NCI-H187 (cell line): ENCODE data around the gene SAA4.
"Not testable (repeated sequence)": the region's sequence is repeated elsewhere in the genome, so short reads cannot be mapped to it uniquely, and the experiment has no call there.

ENCODE experiments used
- DNase-seq, 2 experiments: peaks; one replicate each; lab custom pipeline; 2025; lab: John Stamatoyannopoulos, UW

Gene SAA4

GRCh38 chr11:18247191-18247581 is 10.6 kb upstream of the SAA4 start:
- DNase-seq, result not testable (repeated sequence)

GRCh38 chr11:18246379-18247190 is 10.0 kb upstream of the SAA4 start:
- not testable (repeated sequence) for DNase-seq

GRCh38 chr11:18245396-18245795 is 8.8 kb upstream of the SAA4 start:
- DNase-seq, result no peak

- DNase-seq, result peak in 1 of 2 experiments; percentile 71
Measured at GRCh38 chr11:18243783-18244362, 7.3 kb upstream of the SAA4 start.

- DNase-seq, result no peak
Measured at GRCh38 chr11:18239655-18240054, 3.1 kb upstream of the SAA4 start.

GRCh38 chr11:18235394-18236334 is 938 bp downstream of the SAA4 start:
- peak; percentile 42 to 46 for DNase-seq

- no peak for DNase-seq
Measured at GRCh38 chr11:18233912-18234311, 2.7 kb downstream of the SAA4 start.

GRCh38 chr11:18230859-18231258 is 5.7 kb downstream of the SAA4 start:
- DNase-seq, result no peak

- DNase-seq, result no peak
Measured at GRCh38 chr11:18229501-18229900, 7.1 kb downstream of the SAA4 start.

- DNase-seq, result no peak
Measured at GRCh38 chr11:18225913-18226312, 10.7 kb downstream of the SAA4 start.

GRCh38 chr11:18223591-18224387 is 12.8 kb downstream of the SAA4 start:
- DNase-seq, result no peak

GRCh38 chr11:18222814-18223421 is 13.7 kb downstream of the SAA4 start:
- no peak for DNase-seq

- DNase-seq, result no peak
Measured at GRCh38 chr11:18221274-18221876, 15.2 kb downstream of the SAA4 start.

- DNase-seq, result no peak
Measured at GRCh38 chr11:18209058-18209457, 27.5 kb downstream of the SAA4 start.

GRCh38 chr11:18204771-18205170 is 31.8 kb downstream of the SAA4 start:
- DNase-seq, result no peak

- no peak for DNase-seq
Measured at GRCh38 chr11:18204220-18204619, 32.4 kb downstream of the SAA4 start.

GRCh38 chr11:18203723-18204122 is 32.9 kb downstream of the SAA4 start:
- DNase-seq, result no peak

- not testable (repeated sequence) for DNase-seq
Measured at GRCh38 chr11:18197738-18198137, 38.9 kb downstream of the SAA4 start.

GRCh38 chr11:18196532-18196931 is 40.1 kb downstream of the SAA4 start:
- DNase-seq, result no peak

GRCh38 chr11:18193010-18193409 is 43.6 kb downstream of the SAA4 start:
- DNase-seq, result no peak

GRCh38 chr11:18191376-18191775 is 45.2 kb downstream of the SAA4 start:
- DNase-seq, result no peak
